Activated T-helper 2 cell treated with anti-CD3 and anti-CD28 coated beads, Interferon-gamma antibody, Interleukin-2, Interleukin-4, amounts not matched to agents 10 μg/mL and 5 μg/mL and 100 μg/mL, durations not matched to agents 14 hours and 24 hours and 36 hours (primary cell): Measurements from ENCODE around the gene HBA1. TPM values are rescaled to one million over a fixed set of nuclear protein-coding genes. Genes with fewer than 3 reads are reported as not detected.
"Not testable (repeated sequence)": the region's sequence is repeated elsewhere in the genome, so short reads cannot be mapped to it uniquely, and the experiment has no call there.

Source experiments
- DNase-seq: peaks from one replicate; pipeline ENCODE4 v3.0.0; 2021; ENCODE audit warnings: low spot score
- H3K27ac Mint-ChIP-seq: one replicate; pipeline ENCODE4 v1.8.0; 2021; ENCODE audit warnings: mixed read lengths
- H3K27me3 Mint-ChIP-seq: one replicate; pipeline ENCODE4 v1.8.0; 2021; ENCODE audit warnings: low read depth, mixed read lengths
- H3K36me3 Mint-ChIP-seq: one replicate; pipeline ENCODE4 v1.8.0; 2021; ENCODE audit warnings: low read depth, mixed read lengths
- H3K4me1 Mint-ChIP-seq: one replicate; pipeline ENCODE4 v1.8.0; 2021; ENCODE audit warnings: low read depth, mixed read lengths
- H3K4me3 Mint-ChIP-seq: one replicate; pipeline ENCODE4 v1.8.0; 2021; ENCODE audit warnings: low read depth, mild to moderate bottlenecking, moderate library complexity, mixed read lengths
- H3K9me3 Mint-ChIP-seq: one replicate; pipeline ENCODE4 v1.8.0; 2021; ENCODE audit warnings: mixed read lengths
- intact Hi-C: fragments of 100-400 bp; cut with micrococcal nuclease; formaldehyde crosslinking; loops from one replicate; pipeline ENCODE4 v1.15.1; 2023
- total RNA-seq: library from RNA; stranded (reverse); gene quantifications from 2 replicates; pipeline ENCODE4 v1.2.3, GENCODE V29; 2022

The HBA1 gene
- total RNA-seq, 1 donor from 2014 or later: not detected

GRCh38 chr16:163696-164095 is 12.8 kb upstream of the HBA1 start:
- not testable (repeated sequence) for H3K4me3 Mint-ChIP-seq, H3K27ac Mint-ChIP-seq
- peaks cover 38% of the 10 kb centered on the region for H3K27me3 Mint-ChIP-seq

GRCh38 chr16:164134-164823 is 12.2 kb upstream of the HBA1 start:
- H3K36me3 Mint-ChIP-seq, DNase-seq, intact Hi-C loops, H3K4me3 Mint-ChIP-seq, H3K4me1 Mint-ChIP-seq, H3K27ac Mint-ChIP-seq, H3K9me3 Mint-ChIP-seq: not testable (repeated sequence)
- peaks cover 40% of the 10 kb centered on the region for H3K27me3 Mint-ChIP-seq

More at GRCh38 chr16:163696-164095, 12.8 kb upstream of the HBA1 start:
- DNase-seq, intact Hi-C loops, H3K4me1 Mint-ChIP-seq, H3K9me3 Mint-ChIP-seq, H3K36me3 Mint-ChIP-seq: not testable (repeated sequence)

GRCh38 chr16:164827-165538 is 11.5 kb upstream of the HBA1 start:
- no peak for DNase-seq
- Mint-ChIP-seq H3K27me3 (peaks cover 41% of the 10 kb centered on the region), H3K4me3 (no peak overlapping the region), H3K36me3 (no peaks in the 10 kb centered on the region), H3K27ac (no peak overlapping the region), H3K9me3 (no peaks in the 10 kb centered on the region), H3K4me1 (peaks cover 2% of the 10 kb centered on the region)
- intact Hi-C loops: no loop called here

GRCh38 chr16:165539-166374 is 10.7 kb upstream of the HBA1 start, which contains the start of gene HBM:
Gene HBM, plus strand, starts transcription at chr16:165978. Its CDS starts 20 bp downstream, at chr16:165998.
- Mint-ChIP-seq H3K27ac (no peak within 1 kb of the TSS), H3K4me3 (no peak within 1 kb of the TSS), H3K36me3 (no peaks in the 10 kb centered on the region), H3K4me1 (peaks cover 4% of the 10 kb centered on the region), H3K9me3 (no peaks in the 10 kb centered on the region), H3K27me3 (peaks cover 47% of the 10 kb centered on the region)
- intact Hi-C loops: no loop called here
- no peak for DNase-seq

GRCh38 chr16:166375-167121 is 9.9 kb upstream of the HBA1 start:
- intact Hi-C loops: no loop called here
- Mint-ChIP-seq H3K36me3 (no peaks in the 10 kb centered on the region), H3K4me3 (no peak overlapping the region), H3K27ac (no peak overlapping the region), H3K9me3 (no peaks in the 10 kb centered on the region), H3K4me1 (peaks cover 4% of the 10 kb centered on the region), H3K27me3 (peaks cover 53% of the 10 kb centered on the region)
- DNase-seq: no peak

- Mint-ChIP-seq H3K27ac (no peak overlapping the region), H3K4me3 (no peak overlapping the region), H3K27me3 (peaks cover 56% of the 10 kb centered on the region), H3K36me3 (no peaks in the 10 kb centered on the region), H3K9me3 (no peaks in the 10 kb centered on the region), H3K4me1 (peaks cover 4% of the 10 kb centered on the region)
- DNase-seq: no peak
- intact Hi-C loops: no loop called here
Measured at GRCh38 chr16:167122-167690, 9.3 kb upstream of the HBA1 start.

GRCh38 chr16:168424-168823 is 8.1 kb upstream of the HBA1 start:
- Mint-ChIP-seq H3K27me3 (peaks cover 57% of the 10 kb centered on the region), H3K4me1 (peaks cover 4% of the 10 kb centered on the region), H3K9me3 (no peaks in the 10 kb centered on the region), H3K36me3 (no peaks in the 10 kb centered on the region), H3K4me3 (no peak overlapping the region), H3K27ac (no peak overlapping the region)
- intact Hi-C loops: no loop called here
- DNase-seq: no peak

- Mint-ChIP-seq H3K27me3 (peaks cover 58% of the 10 kb centered on the region), H3K4me1 (peaks cover 6% of the 10 kb centered on the region), H3K27ac (no peak overlapping the region), H3K4me3 (no peak overlapping the region), H3K9me3 (no peaks in the 10 kb centered on the region), H3K36me3 (no peaks in the 10 kb centered on the region)
- intact Hi-C loops: no loop called here
- DNase-seq: no peak
Measured at GRCh38 chr16:169014-169413, 7.5 kb upstream of the HBA1 start.

- H3K27me3 Mint-ChIP-seq: peaks cover 67% of the 10 kb centered on the region
- H3K36me3 Mint-ChIP-seq, DNase-seq, H3K4me3 Mint-ChIP-seq, intact Hi-C loops, H3K9me3 Mint-ChIP-seq, H3K27ac Mint-ChIP-seq: not testable (repeated sequence)
- H3K4me1 Mint-ChIP-seq: peaks cover 11% of the 10 kb centered on the region
Measured at GRCh38 chr16:170088-170507, 6.4 kb upstream of the HBA1 start.

- Mint-ChIP-seq H3K9me3 (no peaks in the 10 kb centered on the region), H3K36me3 (no peaks in the 10 kb centered on the region), H3K4me1 (peaks cover 11% of the 10 kb centered on the region), H3K27ac (no peak overlapping the region), H3K4me3 (no peak overlapping the region), H3K27me3 (peaks cover 69% of the 10 kb centered on the region)
- intact Hi-C loops: no loop called here
- no peak for DNase-seq
Measured at GRCh38 chr16:170788-171187, 5.7 kb upstream of the HBA1 start.

- H3K4me3 Mint-ChIP-seq: peak within 1 kb of the TSS; percentile 26
- peaks cover 62% of the 10 kb centered on the region for H3K27me3 Mint-ChIP-seq
- H3K4me1 Mint-ChIP-seq: peaks cover 11% of the 10 kb centered on the region
- H3K27ac Mint-ChIP-seq, DNase-seq, H3K9me3 Mint-ChIP-seq, H3K36me3 Mint-ChIP-seq, intact Hi-C loops: not testable (repeated sequence)
Measured at GRCh38 chr16:172374-172941, 4.0 kb upstream of the HBA1 start, which contains the start of gene HBA2. Gene HBA2, plus strand, starts transcription at chr16:172876. Its CDS starts 37 bp downstream, at chr16:172913.
